ENCODE data around the gene IL19.
A peak's percentile ranks its signal among the peaks of the same experiment; 100 is the strongest.

GRCh38 chr1:206738370-206739366 is 31.9 kb upstream of the IL19 start:
- TF ChIP-seq CTCF (IDR thresholded peaks at IDR 0.05; ENCODE audit: low read depth, low read length) (peak; percentile 43), POLR2A (IDR thresholded peaks at IDR 0.05; ENCODE audit: extremely low read depth, insufficient read length) (no peak)

Measured in NB4 (cell line).